NT2/D1 (cell line): ENCODE measurements around the gene NOX5.

ENCODE experiments used
- DNase-seq: peaks from one replicate; pipeline ENCODE4 v3.0.0-alpha.2; 2011; ENCODE audit warnings: low read depth, low spot score
- H3K27me3 ChIP-seq: 2 replicates; pipeline ENCODE4 v1.6.0; 2011; ENCODE audit warnings: mild to moderate bottlenecking; ENCODE audit not compliant: insufficient read length, insufficient read depth
- H3K36me3 ChIP-seq: 2 replicates; pipeline ENCODE4 v1.6.1; 2011; ENCODE audit warnings: mild to moderate bottlenecking, low read length, mixed read lengths; ENCODE audit not compliant: insufficient read depth, insufficient read length
- H3K4me1 ChIP-seq: 2 replicates; pipeline ENCODE4 v1.5.1; 2011; ENCODE audit not compliant: insufficient read depth, insufficient read length
- H3K4me3 ChIP-seq: 2 replicates; pipeline ENCODE4 v1.5.1; 2011; ENCODE audit warnings: low read depth; ENCODE audit not compliant: insufficient read length
- H3K9ac ChIP-seq: 2 replicates; pipeline ENCODE4 v1.6.0; 2011; ENCODE audit warnings: low read depth; ENCODE audit not compliant: insufficient read length
- H3K9me3 ChIP-seq: 2 replicates; pipeline ENCODE4 v1.5.1; 2011; ENCODE audit warnings: mild to moderate bottlenecking, low read length; ENCODE audit not compliant: insufficient read depth
- SUZ12 ChIP-seq: IDR thresholded peaks from 2 replicates; pipeline ENCODE4 v1.6.1; 2011; ENCODE audit not compliant: insufficient read length, insufficient read depth; ENCODE audit errors: extremely low read depth
- YY1 ChIP-seq: IDR thresholded peaks from 2 replicates; pipeline ENCODE4 v1.6.1; 2011; ENCODE audit not compliant: insufficient read length, insufficient read depth
- ZNF274 ChIP-seq: IDR thresholded peaks from 2 replicates; pipeline ENCODE4 v1.6.1; 2011; ENCODE audit warnings: mild to moderate bottlenecking, low read depth, low read length

The NOX5 gene

DNA sequence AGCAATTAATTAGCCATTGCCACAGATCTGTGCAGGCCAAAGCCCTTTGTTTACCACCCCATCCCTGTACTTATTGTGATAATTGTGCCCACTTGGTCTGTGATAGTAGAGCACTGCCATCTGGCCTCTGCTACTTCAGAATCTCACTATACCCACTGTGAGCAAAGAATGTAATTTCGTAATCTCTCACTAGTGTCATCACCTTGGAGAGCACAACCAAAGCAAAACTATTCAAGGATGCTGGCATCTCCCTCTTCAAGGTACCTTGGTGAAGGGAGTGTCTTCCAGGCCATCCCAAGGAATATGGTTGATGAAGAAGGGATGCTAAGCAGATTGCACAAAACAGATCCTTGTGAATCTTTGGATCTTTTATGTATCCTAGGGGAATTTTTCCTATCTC is 34.7 kb upstream of the NOX5 start:
- no peaks in the 10 kb centered on the region for H3K27me3 ChIP-seq
- no peak for TF ChIP-seq SUZ12
- TF ChIP-seq ZNF274: no peak
- no peak for TF ChIP-seq YY1
- no peak for DNase-seq
- H3K9me3 ChIP-seq: peaks cover 41% of the 10 kb centered on the region
- no peak overlapping the region for H3K9ac ChIP-seq
- no peaks in the 10 kb centered on the region for H3K36me3 ChIP-seq
- no peaks in the 10 kb centered on the region for H3K4me1 ChIP-seq
- H3K4me3 ChIP-seq: no peak overlapping the region

DNA sequence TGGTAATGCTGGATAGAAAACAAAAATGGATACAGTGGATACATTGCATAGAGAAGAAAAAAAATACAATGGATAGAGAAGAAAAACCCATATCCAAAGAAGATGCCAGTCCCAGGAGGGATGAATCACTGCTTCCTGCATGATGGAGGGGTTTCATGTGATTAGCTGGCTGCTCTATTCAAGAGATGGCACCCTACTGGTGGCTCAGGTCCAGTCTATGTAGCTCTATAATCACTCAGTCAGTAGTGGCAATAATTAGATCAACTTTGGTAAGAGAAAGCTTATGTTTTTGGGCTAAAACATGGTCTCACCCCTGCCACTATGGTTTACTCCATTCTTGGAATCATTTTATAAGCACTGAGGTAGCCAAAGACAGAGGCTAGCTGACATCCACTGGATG is 33.7 kb upstream of the NOX5 start:
- TF ChIP-seq ZNF274 (no peak), YY1 (no peak), SUZ12 (no peak)
- Histone ChIP-seq H3K9me3 (peaks cover 34% of the 10 kb centered on the region), H3K27me3 (no peaks in the 10 kb centered on the region), H3K36me3 (no peaks in the 10 kb centered on the region), H3K9ac (no peak overlapping the region), H3K4me3 (no peak overlapping the region), H3K4me1 (no peaks in the 10 kb centered on the region)
- no peak for DNase-seq

DNA sequence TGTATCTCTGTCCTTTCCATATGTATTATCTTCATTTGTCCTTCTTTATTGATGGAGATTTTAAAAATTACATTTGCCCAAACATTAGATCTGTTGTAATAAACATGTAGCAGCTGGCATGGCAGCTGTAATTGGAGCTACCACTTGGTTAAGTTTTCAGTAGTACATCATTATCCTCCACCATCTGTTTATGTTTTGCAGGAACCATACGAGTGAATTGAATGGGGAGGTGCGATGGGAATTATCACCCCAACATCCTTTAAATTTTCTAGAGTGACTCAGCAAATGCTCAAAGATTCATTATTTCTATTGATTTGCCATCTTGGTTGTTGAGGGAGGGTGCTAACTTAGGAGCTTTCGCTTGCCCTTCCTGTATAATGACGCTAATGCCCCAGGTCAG is 32.6 kb upstream of the NOX5 start:
- no peak for DNase-seq
- Histone ChIP-seq H3K27me3 (peaks cover 3% of the 10 kb centered on the region), H3K36me3 (no peaks in the 10 kb centered on the region), H3K4me1 (no peaks in the 10 kb centered on the region), H3K9ac (no peak overlapping the region), H3K4me3 (no peak overlapping the region), H3K9me3 (peaks cover 22% of the 10 kb centered on the region)
- no peak for TF ChIP-seq YY1
- no peak for TF ChIP-seq SUZ12
- no peak for TF ChIP-seq ZNF274

DNA sequence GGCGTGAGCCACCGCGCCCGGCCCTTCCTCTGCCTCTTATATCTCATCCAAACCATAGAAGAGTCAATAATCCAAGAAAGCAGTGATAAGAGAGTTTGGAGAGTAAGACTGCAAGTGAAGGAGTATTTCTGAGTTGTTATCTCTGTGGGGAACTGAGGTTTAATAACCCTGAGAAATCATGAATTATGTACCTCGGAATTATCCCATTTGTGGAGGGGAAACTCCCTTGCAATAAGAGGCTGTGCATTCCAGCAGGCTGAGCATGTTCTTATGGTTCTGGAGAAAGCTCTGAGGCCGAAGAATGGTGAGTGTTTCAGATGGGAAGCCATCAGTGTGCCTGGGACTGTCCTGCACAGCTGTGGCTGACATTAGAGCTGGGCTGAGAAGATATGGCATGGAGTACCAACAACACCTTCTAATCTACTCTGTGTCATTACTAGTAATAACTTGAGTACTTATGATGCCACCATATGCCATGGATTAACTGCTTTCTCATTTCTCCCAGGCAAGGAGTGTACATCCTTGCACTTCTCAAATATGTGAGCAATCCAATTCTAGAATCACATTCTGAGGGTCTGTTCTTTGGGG is 31.4 kb upstream of the NOX5 start:
- H3K9me3 ChIP-seq: peaks cover 14% of the 10 kb centered on the region; the same call in 1 of the 2 replicates
- no peak for TF ChIP-seq YY1
- TF ChIP-seq ZNF274: no peak
- TF ChIP-seq SUZ12: no peak
- H3K36me3 ChIP-seq: no peaks in the 10 kb centered on the region
- no peak for DNase-seq
- H3K4me3 ChIP-seq: no peak overlapping the region
- no peaks in the 10 kb centered on the region for H3K4me1 ChIP-seq
- H3K27me3 ChIP-seq: peaks cover 3% of the 10 kb centered on the region
- no peak overlapping the region for H3K9ac ChIP-seq

DNA sequence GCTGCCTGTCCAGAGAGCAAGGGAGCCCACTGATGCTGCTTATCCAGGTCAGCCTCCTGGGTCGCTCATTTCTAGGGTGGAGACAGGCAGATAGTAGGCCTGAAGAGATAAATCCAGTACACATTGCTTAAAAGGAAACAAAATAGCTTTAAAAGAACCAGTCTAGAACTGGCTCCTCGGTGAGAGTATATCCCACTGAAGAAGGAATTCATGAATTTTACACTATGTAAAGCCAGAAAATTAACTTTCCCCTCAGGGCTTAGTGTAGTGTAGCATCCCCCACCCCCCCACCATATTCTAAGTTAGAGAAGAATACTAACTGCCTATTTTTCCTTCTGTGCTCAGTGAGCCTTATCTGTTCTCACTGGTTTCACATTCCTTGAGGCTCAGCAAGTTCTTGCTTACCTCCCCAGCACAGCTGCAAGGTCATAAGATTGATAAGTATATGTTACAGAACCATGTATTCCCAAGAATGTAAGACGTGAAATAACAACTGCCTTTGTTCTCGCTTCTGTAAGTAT is 30.5 kb upstream of the NOX5 start:
- Histone ChIP-seq H3K9ac (no peak overlapping the region), H3K4me1 (no peaks in the 10 kb centered on the region), H3K9me3 (peaks cover 8% of the 10 kb centered on the region; the same call in 1 of the 2 replicates), H3K27me3 (peaks cover 3% of the 10 kb centered on the region), H3K36me3 (no peaks in the 10 kb centered on the region), H3K4me3 (no peak overlapping the region)
- DNase-seq: no peak
- TF ChIP-seq YY1: no peak
- no peak for TF ChIP-seq ZNF274
- no peak for TF ChIP-seq SUZ12

DNA sequence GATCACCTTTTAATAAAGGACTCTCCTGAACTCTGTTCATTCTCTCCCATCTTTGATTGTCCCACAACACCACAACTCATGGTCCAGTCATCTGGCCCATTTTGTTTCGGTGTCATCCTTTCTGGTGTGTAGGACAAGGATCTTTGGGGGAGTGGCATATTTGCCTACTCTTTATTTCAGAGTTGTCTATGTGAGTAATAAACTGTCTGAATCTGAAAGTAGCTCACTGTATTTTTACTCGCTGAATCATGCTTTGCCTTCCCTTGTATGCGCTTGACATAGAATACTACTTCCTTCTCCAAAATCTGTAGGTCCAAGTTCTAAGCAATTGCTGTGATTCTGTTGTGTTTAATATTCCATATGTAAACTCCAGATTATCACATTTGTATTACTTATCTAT is 29.9 kb upstream of the NOX5 start:
- Histone ChIP-seq H3K9ac (no peak overlapping the region), H3K4me1 (peaks cover 4% of the 10 kb centered on the region), H3K9me3 (peaks cover 8% of the 10 kb centered on the region; the same call in 1 of the 2 replicates), H3K27me3 (peaks cover 3% of the 10 kb centered on the region), H3K4me3 (no peak overlapping the region), H3K36me3 (no peaks in the 10 kb centered on the region)
- TF ChIP-seq SUZ12: no peak
- no peak for TF ChIP-seq YY1
- TF ChIP-seq ZNF274: no peak
- DNase-seq: no peak

DNA sequence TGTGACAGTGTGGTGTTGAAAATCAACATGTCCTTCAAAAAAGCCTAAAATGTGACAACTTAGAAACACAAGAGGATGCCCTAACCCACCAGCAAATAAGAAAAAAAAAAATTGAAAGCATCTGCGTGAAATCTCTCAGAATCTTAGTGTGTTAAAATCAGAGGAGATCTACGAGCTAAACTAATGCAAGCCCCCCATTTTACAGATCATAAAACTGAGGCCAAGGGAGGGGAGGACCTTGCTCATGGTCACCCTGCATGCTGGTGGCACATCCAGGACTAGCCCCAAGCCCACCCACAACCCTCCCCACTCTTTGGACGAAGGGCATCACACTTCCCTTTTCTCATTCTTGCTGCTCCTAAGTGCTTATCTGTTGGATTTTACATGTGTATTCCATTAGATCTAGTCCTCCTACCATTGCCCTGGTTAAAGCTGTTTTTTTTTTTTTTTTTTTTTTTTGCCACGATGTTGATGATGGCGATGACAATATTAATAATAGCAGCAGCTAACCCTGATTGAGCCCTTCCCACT is 29.1 kb upstream of the NOX5 start:
- Histone ChIP-seq H3K4me3 (no peak overlapping the region), H3K9me3 (peaks cover 8% of the 10 kb centered on the region; the same call in 1 of the 2 replicates), H3K27me3 (peaks cover 3% of the 10 kb centered on the region), H3K36me3 (no peaks in the 10 kb centered on the region), H3K9ac (no peak overlapping the region), H3K4me1 (peaks cover 5% of the 10 kb centered on the region)
- TF ChIP-seq YY1 (no peak), ZNF274 (no peak), SUZ12 (no peak)
- no peak for DNase-seq

DNA sequence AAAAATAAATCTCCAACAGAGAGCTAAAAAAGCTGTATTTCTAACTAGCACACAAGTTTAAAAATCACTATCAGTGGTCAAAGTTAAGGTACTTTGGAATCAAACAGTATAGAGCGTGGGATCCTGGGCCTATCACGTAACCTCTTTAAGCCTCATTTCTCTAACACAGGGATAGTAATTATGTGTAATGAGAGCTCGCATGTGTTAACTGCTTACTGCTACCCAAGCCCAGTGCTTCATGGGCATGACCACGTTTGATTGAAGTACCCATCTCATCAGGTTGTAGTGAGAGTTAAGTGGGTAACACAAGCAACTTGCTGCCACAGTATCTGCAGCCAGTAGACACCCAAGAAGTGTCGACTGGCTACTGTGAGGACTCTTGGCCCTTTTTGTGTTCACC is 28.2 kb upstream of the NOX5 start:
- Histone ChIP-seq H3K9me3 (peaks cover 8% of the 10 kb centered on the region; the same call in 1 of the 2 replicates), H3K4me3 (no peak overlapping the region), H3K9ac (no peak overlapping the region), H3K4me1 (peaks cover 9% of the 10 kb centered on the region), H3K27me3 (peaks cover 3% of the 10 kb centered on the region), H3K36me3 (no peaks in the 10 kb centered on the region)
- DNase-seq: no peak
- no peak for TF ChIP-seq SUZ12
- no peak for TF ChIP-seq YY1
- TF ChIP-seq ZNF274: no peak
